ENCODE measurements around the gene HOXC12.
A peak's percentile ranks its signal among the peaks of the same experiment; 100 is the strongest.

The HOXC12 gene

GRCh38 chr12:53950789-53951576 is 3.7 kb upstream of the HOXC12 start:
- H3K27ac ChIP-seq: no peak overlapping the region
- TF ChIP-seq ZFX (IDR thresholded peaks at IDR 0.05): no peak
- no peak for TF ChIP-seq CTCF (conservative IDR thresholded peaks at IDR 0.05)

GRCh38 chr12:53951577-53952334 is 2.9 kb upstream of the HOXC12 start:
- H3K27ac ChIP-seq: no peak overlapping the region
- TF ChIP-seq CTCF (conservative IDR thresholded peaks at IDR 0.05): no peak
- TF ChIP-seq ZFX (IDR thresholded peaks at IDR 0.05): no peak

- no peak overlapping the region for H3K27ac ChIP-seq
- TF ChIP-seq CTCF (conservative IDR thresholded peaks at IDR 0.05) (no peak), ZFX (IDR thresholded peaks at IDR 0.05) (no peak)
Measured at GRCh38 chr12:53952335-53952694, 2.4 kb upstream of the HOXC12 start.

- H3K27ac ChIP-seq: no peak overlapping the region
- TF ChIP-seq ZFX (IDR thresholded peaks at IDR 0.05): no peak
- no peak for TF ChIP-seq CTCF (conservative IDR thresholded peaks at IDR 0.05)
Measured at GRCh38 chr12:53952871-53953734, 1.6 kb upstream of the HOXC12 start.

GRCh38 chr12:53953831-53954693 is 641 bp upstream of the HOXC12 start:
- peak overlapping the region; percentile 48 for H3K27ac ChIP-seq
- TF ChIP-seq ZFX (IDR thresholded peaks at IDR 0.05) (no peak), CTCF (conservative IDR thresholded peaks at IDR 0.05) (no peak)

GRCh38 chr12:53955036-53955775 is 503 bp downstream of the HOXC12 start:
- peak overlapping the region; percentile 48 for H3K27ac ChIP-seq
- TF ChIP-seq ZFX (IDR thresholded peaks at IDR 0.05): no peak
- TF ChIP-seq CTCF (conservative IDR thresholded peaks at IDR 0.05): no peak
